IMR-90 (cell line): Measurements from ENCODE around the gene PITPNC1. TPM values are rescaled to one million over a fixed set of nuclear protein-coding genes. Genes with fewer than 3 reads are reported as not detected.

Source experiments
- ATAC-seq: fragments of 200-7000 bp; cut with Tn5 transposase; 2 replicates; pipeline ENCODE4 v1.9.1; 2020; ENCODE audit warnings: low read depth, mild to moderate bottlenecking, moderate library complexity
- BruUV-seq: library from RNA; stranded (reverse); fragments of 400-500 nt; replicated peaks from 2 replicates; lab custom pipeline; 2021; lab: Mats Ljungman, UMichigan
- CTCF ChIA-PET: fragments of 300-600 bp; formaldehyde crosslinking; extraction: SDS; loops from one replicate; lab custom pipeline; 2021; ENCODE audit warnings: antibody characterized with exemption; lab: Yijun Ruan, JAX
- POLR2A ChIA-PET: fragments of 300-600 bp; sonication (Branson Sonifier 250); formaldehyde crosslinking; loops from one replicate; lab custom pipeline; 2022; ENCODE audit warnings: antibody characterized with exemption; ENCODE audit not compliant: unreplicated experiment; lab: Charles Lee
- DNase-seq: peaks from one replicate; pipeline ENCODE4 v3.0.0; 2013
- H2AFZ ChIP-seq: replicated peaks from 2 replicates; pipeline ENCODE3; 2013; ENCODE audit warnings: low read length, mild to moderate bottlenecking; ENCODE audit not compliant: poor library complexity
- H2AK5ac ChIP-seq: 2 replicates; pipeline ENCODE4 v1.6.1; 2013; ENCODE audit warnings: low read depth, low read length, inconsistent platforms
- H2AK9ac ChIP-seq: replicated peaks from 2 replicates; pipeline ENCODE3; 2013; ENCODE audit warnings: mild to moderate bottlenecking, low read depth, low read length, moderate library complexity; ENCODE audit not compliant: poor library complexity
- H2BK120ac ChIP-seq: 2 replicates; pipeline ENCODE4 v1.6.1; 2013; ENCODE audit warnings: low read depth, low read length, inconsistent platforms
- H2BK15ac ChIP-seq: 3 replicates; pipeline ENCODE4 v1.6.1; 2013; ENCODE audit warnings: low read depth, low read length, inconsistent platforms
- H2BK20ac ChIP-seq: 2 replicates; pipeline ENCODE4 v1.6.1; 2013; ENCODE audit warnings: low read depth, mild to moderate bottlenecking, inconsistent platforms, low read length, moderate library complexity
- H2BK5ac ChIP-seq: 2 replicates; pipeline ENCODE4 v1.6.1; 2013; ENCODE audit warnings: mild to moderate bottlenecking, low read depth, low read length, inconsistent platforms; ENCODE audit not compliant: poor library complexity, severe bottlenecking
- H3K14ac ChIP-seq: replicated peaks from 2 replicates; pipeline ENCODE4 v1.6.1; 2013; ENCODE audit warnings: low read depth, low read length, inconsistent platforms
- H3K18ac ChIP-seq: 2 replicates; pipeline ENCODE4 v1.6.1; 2013; ENCODE audit warnings: low read depth, low read length, control low read depth
- H3K23ac ChIP-seq: 2 replicates; pipeline ENCODE4 v1.6.1; 2013; ENCODE audit warnings: low read depth, low read length, inconsistent platforms
- H3K27ac ChIP-seq: 2 replicates; pipeline ENCODE4 v1.5.1; 2013; ENCODE audit warnings: mild to moderate bottlenecking, control low read depth, low read length; ENCODE audit not compliant: insufficient read depth
- H3K27me3 ChIP-seq: 2 replicates; pipeline ENCODE4 v1.6.1; 2013; ENCODE audit warnings: low read length; ENCODE audit not compliant: control insufficient read depth, insufficient read depth
- H3K36me3 ChIP-seq: 2 replicates; pipeline ENCODE4 v1.6.1; 2013; ENCODE audit warnings: low read length, mixed read lengths; ENCODE audit not compliant: control insufficient read depth, insufficient read depth
- H3K4ac ChIP-seq: 2 replicates; pipeline ENCODE4 v1.6.1; 2013; ENCODE audit warnings: low read depth, low read length, inconsistent platforms
- H3K4me1 ChIP-seq: 2 replicates; pipeline ENCODE4 v1.6.1; 2013; ENCODE audit warnings: low read length, mixed read lengths; ENCODE audit not compliant: control insufficient read depth, insufficient read depth
- H3K4me2 ChIP-seq: 2 replicates; pipeline ENCODE4 v1.6.1; 2013; ENCODE audit warnings: low read depth, mild to moderate bottlenecking, control low read depth, low read length, moderate library complexity
- H3K4me3 ChIP-seq: 2 replicates; pipeline ENCODE4 v1.5.1; 2013; ENCODE audit warnings: low read depth, mild to moderate bottlenecking, control low read depth, low read length, moderate library complexity; ENCODE audit not compliant: insufficient read depth
- H3K56ac ChIP-seq: 2 replicates; pipeline ENCODE4 v1.6.1; 2013; ENCODE audit warnings: low read length, inconsistent platforms; ENCODE audit not compliant: insufficient read depth; ENCODE audit errors: extremely low read depth
- H3K79me1 ChIP-seq, 2 experiments: 2 replicates each; pipeline ENCODE4 v1.6.1; 2013; ENCODE audit warnings: low read length in 2 of 2, inconsistent platforms in 1 of 2, low read depth in 1 of 2
- H3K9ac ChIP-seq: 2 replicates; pipeline ENCODE4 v1.6.1; 2013; ENCODE audit warnings: low read depth, low read length, control low read depth
- H3K9me1 ChIP-seq: 2 replicates; pipeline ENCODE4 v1.6.1; 2013; ENCODE audit warnings: low read length, inconsistent platforms; ENCODE audit not compliant: insufficient read depth
- H3K9me3 ChIP-seq: 2 replicates; pipeline ENCODE4 v1.6.1; 2013; ENCODE audit warnings: low read length; ENCODE audit not compliant: control insufficient read depth, insufficient read depth
- H4K20me1 ChIP-seq: 2 replicates; pipeline ENCODE4 v1.6.1; 2013; ENCODE audit warnings: low read length, inconsistent platforms; ENCODE audit not compliant: insufficient read depth
- H4K5ac ChIP-seq: 2 replicates; pipeline ENCODE4 v1.6.1; 2013; ENCODE audit warnings: mild to moderate bottlenecking, low read depth, low read length, control low read depth
- H4K8ac ChIP-seq, 2 experiments: 2 replicates each; pipeline ENCODE4 v1.6.1; 2013; ENCODE audit warnings: low read depth in 2 of 2, low read length in 2 of 2, control low read depth in 1 of 2, inconsistent platforms in 1 of 2
- H4K91ac ChIP-seq: 2 replicates; pipeline ENCODE4 v1.6.1; 2013; ENCODE audit warnings: low read depth, low read length, inconsistent platforms; ENCODE audit not compliant: insufficient read depth
- MAZ ChIP-seq: IDR thresholded peaks from 2 replicates; pipeline ENCODE4 v1.6.1; 2012; ENCODE audit warnings: low read depth, mild to moderate bottlenecking, low read length, improper control_type of control experiment, moderate library complexity, borderline replicate concordance
- NFE2L2 ChIP-seq: fragments of 150-350 bp; IDR thresholded peaks from 2 replicates; pipeline ENCODE4 v1.6.1; 2016; ENCODE audit warnings: low read depth, mild to moderate bottlenecking, low read length
- SMC3 ChIP-seq: fragments of 150-350 bp; IDR thresholded peaks from 2 replicates; pipeline ENCODE4 v1.6.1; 2016; ENCODE audit warnings: low read depth, mild to moderate bottlenecking, antibody characterized with exemption, low read length, moderate library complexity
- WGBS, 2 experiments: methylation state at CpG; one replicate each; pipeline versions ENCODE4 v1.1.5 to v1.1.7; 2013; ENCODE audit warnings: missing lambda C conversion rate in 2 of 2; ENCODE audit not compliant: insufficient read length in 1 of 2; ENCODE audit errors: extremely low coverage in 2 of 2; 5-methylcytosine and 5-hydroxymethylcytosine counted together
- dilution Hi-C: fragments of 300-500 bp; cut with HindIII; formaldehyde crosslinking; loops from one replicate; pipeline ENCODE4 v1.14.3; 2018; ENCODE audit warnings: low sequenced_read_pairs; ENCODE audit not compliant: unreplicated experiment
- in situ Hi-C: fragments of 300-500 bp; cut with MboI; formaldehyde crosslinking; loops from 3 replicates; pipeline ENCODE4 v1.14.3; 2019; ENCODE audit warnings: low sequenced_read_pairs, inconsistent platforms, mixed read lengths
- intact Hi-C: fragments of 100-400 bp; cut with micrococcal nuclease; formaldehyde crosslinking; loops from 2 replicates; pipeline ENCODE4 v1.10.0; 2022
- polyA plus RNA-seq, 3 experiments: library from polyadenylated mRNA; depleted of rRNA; stranded (reverse); fragments of >200 nt; gene quantifications; 2 replicates each; pipeline ENCODE4 v1.2.3, GENCODE V29; 2012; ENCODE audit warnings: low replicate concordance in 1 of 3
- total RNA-seq: library from RNA; depleted of rRNA; stranded (reverse); fragments of >200 nt; gene quantifications from 2 replicates; pipeline ENCODE4 v1.2.3, GENCODE V29; 2012
- TF ChIP-seq, protein P1 (sequence below): fragments of 150-350 bp; IDR thresholded peaks from 2 replicates; pipeline ENCODE4 v1.6.1; 2017; ENCODE audit warnings: mild to moderate bottlenecking, antibody characterized with exemption, low read length, low read depth

Gene PITPNC1
- total and polyA plus RNA-seq, 2 of the 4 experiments (the other 2 are of a cell fraction) = 4.1 TPM

DNA sequence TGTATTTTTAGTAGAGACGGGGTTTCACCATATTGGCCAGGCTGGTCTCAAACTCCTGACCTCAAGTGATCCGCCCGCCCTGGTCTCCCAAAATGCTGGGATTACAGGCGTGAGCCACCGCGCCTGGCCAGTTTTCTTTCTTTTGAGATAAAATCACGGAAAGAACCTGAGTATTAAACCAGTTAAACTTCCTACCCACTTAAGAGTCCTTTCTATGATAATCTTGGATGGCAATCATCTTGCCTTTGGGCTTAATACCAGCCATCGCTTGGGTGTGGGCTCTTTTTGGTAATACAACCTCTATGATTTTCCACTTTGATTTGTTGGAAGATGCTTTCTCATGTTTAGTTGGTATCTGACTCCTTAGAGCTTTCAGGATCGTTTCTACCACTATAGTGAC lies 24.0 kb downstream of the PITPNC1 start:
- H2BK120ac ChIP-seq = no peak overlapping the region
- no peak overlapping the region for H4K8ac ChIP-seq
- 0 out of 2 replicates have a peak, but pooled peaks cover 3% of the 10 kb centered on the region for H3K9me1 ChIP-seq
- no peak overlapping the region for H4K5ac ChIP-seq
- no peaks in the 10 kb centered on the region for H4K20me1 ChIP-seq
- H3K27me3 ChIP-seq = no peaks in the 10 kb centered on the region
- no peak overlapping the region for H3K4me3 ChIP-seq
- intact Hi-C loops (no loop called here), dilution Hi-C loops (no loop called here), in situ Hi-C loops (no loop called here)
- no peak overlapping the region for H2BK5ac ChIP-seq
- no peak overlapping the region for H3K18ac ChIP-seq
- no peak overlapping the region for H2AK5ac ChIP-seq
- H3K79me1 ChIP-seq = peaks cover 24 to 30% of the 10 kb centered on the region in 2 experiments
- H2AK9ac ChIP-seq = no peak overlapping the region
- H3K56ac ChIP-seq = no peak overlapping the region
- BruUV-seq = no TSS peak
- WGBS, 2 experiments = no CpG with 5 or more reads among the region's 9 CpGs
- no peak for TF ChIP-seq MAZ
- TF ChIP-seq SMC3 = no peak
- no peak for TF ChIP-seq NFE2L2
- TF ChIP-seq, protein P1, sequence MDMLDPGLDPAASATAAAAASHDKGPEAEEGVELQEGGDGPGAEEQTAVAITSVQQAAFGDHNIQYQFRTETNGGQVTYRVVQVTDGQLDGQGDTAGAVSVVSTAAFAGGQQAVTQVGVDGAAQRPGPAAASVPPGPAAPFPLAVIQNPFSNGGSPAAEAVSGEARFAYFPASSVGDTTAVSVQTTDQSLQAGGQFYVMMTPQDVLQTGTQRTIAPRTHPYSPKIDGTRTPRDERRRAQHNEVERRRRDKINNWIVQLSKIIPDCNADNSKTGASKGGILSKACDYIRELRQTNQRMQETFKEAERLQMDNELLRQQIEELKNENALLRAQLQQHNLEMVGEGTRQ = no peak
- H3K36me3 ChIP-seq = no peaks in the 10 kb centered on the region
- no peak overlapping the region for H3K9ac ChIP-seq
- H2BK20ac ChIP-seq = no peak overlapping the region
- ChIA-PET CTCF (no interaction called here), POLR2A (no interaction called here)
- H3K27ac ChIP-seq = no peak overlapping the region
- H3K4me1 ChIP-seq = peaks cover 3% of the 10 kb centered on the region; the same call in 1 of the 2 replicates
- no peak overlapping the region for H3K23ac ChIP-seq
- H3K4ac ChIP-seq = no peak overlapping the region
- DNase-seq (no peak), ATAC-seq (no peak)
- no peak overlapping the region for H2AFZ ChIP-seq
- no peak overlapping the region for H4K91ac ChIP-seq
- H3K4me2 ChIP-seq = no peak overlapping the region
- H3K9me3 ChIP-seq = no peaks in the 10 kb centered on the region
- H2BK15ac ChIP-seq = no peak overlapping the region
- no peak overlapping the region for H3K14ac ChIP-seq
